K562 (cell line): ENCODE data around the gene NOS1. TPM values are rescaled to one million over a fixed set of nuclear protein-coding genes. Genes with fewer than 3 reads are reported as not detected.

Experiments
- ATAC-seq: fragments of 200-7000 bp; cut with Tn5 transposase; 3 replicates; pipeline ENCODE4 v1.9.1; 2020; ENCODE audit warnings: moderate library complexity
- BruUV-seq: library from RNA; stranded (reverse); fragments of 400-500 nt; replicated peaks from 2 replicates; lab custom pipeline; 2021; lab: Mats Ljungman, UMichigan
- CTCF ChIA-PET: fragments of 300-600 bp; formaldehyde crosslinking; extraction: SDS; loops from one replicate; lab custom pipeline; 2021; ENCODE audit warnings: low intra/inter-chr PET ratio; lab: Yijun Ruan, JAX
- POLR2A ChIA-PET: fragments of 300-600, 350-650 bp; sonication (Branson Sonifier 250); formaldehyde crosslinking; extraction: SDS; loops from one replicate; lab custom pipeline; 2021; ENCODE audit warnings: antibody characterized with exemption, inconsistent platforms; lab: Yijun Ruan, JAX
- DNase-seq, 4 experiments: peaks; one replicate each; pipeline versions ENCODE4 v3.0.0 to v3.0.0-alpha.2; 2011 to 2018; ENCODE audit warnings: low spot score in 3 of 4, mixed read lengths in 3 of 4; ENCODE audit errors: extremely low read depth in 1 of 4
- FAIRE-seq: peaks from 2 replicates; lab custom pipeline; 2011; peaks lifted over from hg19 to GRCh38; lab: Jason Lieb, UNC
- H2AFZ ChIP-seq: 2 replicates; pipeline ENCODE4 v1.6.0; 2011; ENCODE audit warnings: low read depth, low read length, control low read depth, inconsistent platforms
- H3K27ac ChIP-seq: fragments of 200-600 bp; 3 replicates; pipeline ENCODE4 v1.8.0; 2011; ENCODE audit warnings: low read depth, mild to moderate bottlenecking, control low read depth, inconsistent platforms, low read length, moderate library complexity, mixed read lengths; ENCODE audit errors: extremely low read depth
- H3K27me3 ChIP-seq, 2 experiments: fragments of 300-600 bp in 1 of 2; 2 replicates in 1 of 2; 3 replicates in 1 of 2; pipeline versions ENCODE4 v1.6.0 to v1.8.0; 2011; ENCODE audit warnings: inconsistent platforms in 2 of 2, low read length in 2 of 2, mild to moderate bottlenecking in 1 of 2, mixed read lengths in 1 of 2, moderate library complexity in 1 of 2; ENCODE audit not compliant: control insufficient read depth in 2 of 2, insufficient read depth in 2 of 2
- H3K36me3 ChIP-seq: fragments of 300-600 bp; 3 replicates; pipeline ENCODE4 v1.8.0; 2011; ENCODE audit warnings: mild to moderate bottlenecking, low read length, inconsistent platforms; ENCODE audit not compliant: control insufficient read depth, insufficient read depth
- H3K4me1 ChIP-seq, 2 experiments: fragments of 200-600 bp in 1 of 2; replicated peaks in 1 of 2; 2 replicates in 1 of 2; 3 replicates in 1 of 2; pipeline versions ENCODE4 v1.5.1 to v1.8.0; 2011; ENCODE audit warnings: inconsistent platforms in 2 of 2, low read length in 2 of 2, mild to moderate bottlenecking in 1 of 2, mixed read lengths in 1 of 2, moderate library complexity in 1 of 2; ENCODE audit not compliant: control insufficient read depth in 2 of 2, insufficient read depth in 2 of 2
- H3K4me2 ChIP-seq: 2 replicates; pipeline ENCODE4 v1.6.1; 2011; ENCODE audit warnings: low read length, control low read depth, inconsistent platforms, mixed read lengths; ENCODE audit not compliant: insufficient read depth
- H3K4me3 ChIP-seq: fragments of 200-600 bp; sonication (generic), shearing (Covaris generic); 2 replicates; pipeline ENCODE4 v1.5.1; 2016; ENCODE audit warnings: control low read depth, inconsistent platforms
- H3K79me2 ChIP-seq: fragments of 200-600 bp; 3 replicates; pipeline ENCODE4 v1.8.0; 2011; ENCODE audit warnings: low read length, inconsistent platforms; ENCODE audit not compliant: control insufficient read depth, insufficient read depth
- H3K9ac ChIP-seq, 2 experiments: 2 replicates each; pipeline versions ENCODE4 v1.6.0 to v1.6.1; 2011; ENCODE audit warnings: low read depth in 2 of 2, low read length in 2 of 2, control low read depth in 1 of 2, inconsistent platforms in 1 of 2, mild to moderate bottlenecking in 1 of 2, mixed read lengths in 1 of 2; ENCODE audit not compliant: insufficient read depth in 1 of 2
- H3K9me1 ChIP-seq: one replicate; pipeline ENCODE4 v1.6.0; 2011; ENCODE audit warnings: inconsistent platforms, mild to moderate bottlenecking, low read length, moderate library complexity; ENCODE audit not compliant: control insufficient read depth, insufficient read depth
- H3K9me3 ChIP-seq: replicated peaks from 2 replicates; pipeline ENCODE4 v1.5.1; 2011; ENCODE audit warnings: low read depth, low read length, inconsistent platforms; ENCODE audit not compliant: control insufficient read depth, insufficient read depth
- H4K20me1 ChIP-seq: replicated peaks from 2 replicates; pipeline ENCODE4 v1.6.1; 2011; ENCODE audit warnings: low read length, inconsistent platforms, mixed read lengths; ENCODE audit not compliant: control insufficient read depth, insufficient read depth
- ATF1 ChIP-seq, 2 experiments: fragments of 450-650 bp in 1 of 2; IDR thresholded peaks; 2 replicates each; pipeline ENCODE4 v1.6.1; 2016; ENCODE audit warnings: missing compliant biosample characterization in 1 of 2, missing genetic modification characterization in 1 of 2
- CCNT2 ChIP-seq: IDR thresholded peaks from 2 replicates; pipeline ENCODE4 v1.6.1; 2011; ENCODE audit warnings: borderline replicate concordance, low read depth, mild to moderate bottlenecking, moderate library complexity, mixed read lengths, low read length; ENCODE audit not compliant: insufficient read length; ENCODE audit errors: extremely low read depth
- CEBPB ChIP-seq: fragments of 450-650 bp; IDR thresholded peaks from 2 replicates; pipeline ENCODE4 v1.6.1; 2016; ENCODE audit warnings: missing genetic modification characterization, missing compliant biosample characterization
- COPS2 ChIP-seq: fragments of 450-650 bp; conservative IDR thresholded peaks from 2 replicates; pipeline ENCODE4 v1.6.1; 2016; ENCODE audit warnings: mild to moderate bottlenecking, moderate library complexity
- ELF4 ChIP-seq: fragments of 450-650 bp; formaldehyde crosslinking; IDR thresholded peaks from 2 replicates; pipeline ENCODE4 v1.4.0; 2022; ENCODE audit warnings: missing genetic modification characterization
- ETV5 ChIP-seq: sonication (generic); formaldehyde crosslinking; IDR thresholded peaks from 2 replicates; pipeline ENCODE4 v1.4.0; 2020; ENCODE audit warnings: low read depth, mild to moderate bottlenecking, missing genetic modification reagents
- HDAC6 ChIP-seq: IDR thresholded peaks from 2 replicates; pipeline ENCODE4 v1.6.1; 2012; ENCODE audit warnings: low read depth, mild to moderate bottlenecking, control low read depth, inconsistent platforms, low read length, moderate library complexity
- ILK ChIP-seq: fragments of 450-650 bp; IDR thresholded peaks from 2 replicates; pipeline ENCODE4 v1.6.1; 2016; ENCODE audit warnings: missing genetic modification characterization, low read depth, mild to moderate bottlenecking, missing compliant biosample characterization, moderate library complexity, borderline replicate concordance
- MXI1 ChIP-seq: IDR thresholded peaks from 2 replicates; pipeline ENCODE4 v1.6.1; 2011; ENCODE audit warnings: low read depth, mild to moderate bottlenecking, improper control_type of control experiment, low read length
- NBN ChIP-seq: fragments of 450-650 bp; IDR thresholded peaks from 2 replicates; pipeline ENCODE4 v1.6.1; 2016; ENCODE audit warnings: low read depth, mild to moderate bottlenecking
- PML ChIP-seq: IDR thresholded peaks from 2 replicates; pipeline ENCODE4 v1.6.1; 2012; ENCODE audit warnings: low read length, inconsistent platforms
- RBM17 ChIP-seq: fragments of 200-400 bp; formaldehyde crosslinking; IDR thresholded peaks from 2 replicates; pipeline ENCODE4 v1.6.1; 2017; ENCODE audit warnings: low read depth, mild to moderate bottlenecking, low read length, borderline replicate concordance
- SAP30 ChIP-seq: fragments of 200-600 bp; sonication (generic); IDR thresholded peaks from 2 replicates; pipeline ENCODE4 v1.6.1; 2012; ENCODE audit warnings: borderline replicate concordance, low read depth, mild to moderate bottlenecking, moderate library complexity, low read length, control low read depth, inconsistent platforms; ENCODE audit not compliant: insufficient read depth, poor library complexity, severe bottlenecking
- ZNF57 ChIP-seq: fragments of 450-650 bp; formaldehyde crosslinking; IDR thresholded peaks from 2 replicates; pipeline ENCODE4 v1.4.0; 2020; ENCODE audit warnings: mild to moderate bottlenecking, moderate library complexity
- ZNF778 ChIP-seq: fragments of 450-650 bp; formaldehyde crosslinking; IDR thresholded peaks from 2 replicates; pipeline ENCODE4 v1.4.0; 2020; ENCODE audit warnings: mild to moderate bottlenecking, moderate library complexity
- WGBS: fragments of 100-300 bp; shearing (Covaris generic); methylation state at CpG from one replicate; pipeline ENCODE4 v1.1.6; 2016; ENCODE audit warnings: low coverage, mixed read lengths; ENCODE audit not compliant: insufficient coverage; ENCODE audit errors: missing lambda C conversion rate; 5-methylcytosine and 5-hydroxymethylcytosine counted together
- in situ Hi-C: fragments of 300-500 bp; cut with MboI; formaldehyde crosslinking; loops from 4 replicates; pipeline ENCODE4 v1.15.0; 2018; ENCODE audit warnings: inconsistent platforms, mixed read lengths
- intact Hi-C: fragments of 100-400 bp; cut with micrococcal nuclease; formaldehyde crosslinking; loops from 2 replicates; pipeline ENCODE4 v1.14.2; 2022
- polyA plus RNA-seq, 8 experiments: library from polyadenylated mRNA; depleted of rRNA in 4 of 8; stranded (reverse) in 5 of 8; unstranded in 3 of 8; fragments of >200 nt; fragmentation: Nextera tagmentation in 2 of 8; fragmentation: Illumina TruSeq in 1 of 8; extraction: Ambion mirVana in 2 of 8; extraction: Trizol in 1 of 8; gene quantifications; 2 replicates each; pipeline versions ENCODE4 v1.2.1 to v1.2.3, GENCODE V29; 2011 to 2014; ENCODE audit warnings: inconsistent platforms in 1 of 8, missing spikeins in 1 of 8
- total RNA-seq, 7 experiments: library from RNA; depleted of rRNA in 6 of 7; stranded (reverse); fragments of >200 nt in 6 of 7; fragmentation: Illumina TruSeq in 2 of 7; extraction: Trizol in 2 of 7; gene quantifications; 2 replicates each; pipeline versions ENCODE4 v1.2.1 to v1.2.3, GENCODE V29; 2011 to 2021; ENCODE audit warnings: low replicate concordance in 1 of 7
- TF ChIP-seq, protein P1 (sequence below): fragments of 450-650 bp; formaldehyde crosslinking; IDR thresholded peaks from 2 replicates; pipeline ENCODE4 v1.4.0; 2020; ENCODE audit warnings: mild to moderate bottlenecking, mixed read lengths
- TF ChIP-seq, protein P2 (sequence below): fragments of 250-450 bp; sonication (Bioruptor Pico); IDR thresholded peaks from 2 replicates; pipeline ENCODE4 v1.4.0; 2020
- TF ChIP-seq, protein P3 (sequence below): fragments of 250-450 bp; sonication (Bioruptor Pico); IDR thresholded peaks from 2 replicates; pipeline ENCODE4 v1.4.0; 2020; ENCODE audit warnings: borderline replicate concordance

Gene NOS1
- total and polyA plus RNA-seq, 9 of the 15 experiments (the other 6 are each of a cell fraction or from before 2014, with no cell fraction given), result not detected

DNA sequence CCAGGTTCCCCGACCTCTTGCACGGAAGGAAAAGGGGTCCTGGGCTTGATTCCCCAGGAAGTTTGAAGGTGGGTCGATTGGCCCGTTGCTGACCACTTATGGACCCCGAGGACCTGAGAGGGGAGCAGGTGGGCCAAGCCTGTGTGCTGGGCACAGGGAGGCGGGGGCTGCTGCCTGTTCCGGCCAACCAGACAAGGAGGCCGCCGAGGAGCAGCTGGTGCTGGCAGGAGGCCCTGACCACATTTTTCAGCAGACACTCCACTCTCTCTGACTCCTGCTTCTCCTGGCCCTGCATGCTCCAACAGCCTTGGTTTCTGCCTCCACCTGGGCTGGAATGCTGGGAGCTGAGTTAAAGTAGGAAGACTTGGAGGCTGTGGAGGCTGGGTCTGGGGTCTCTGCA lies 42.8 kb downstream of the NOS1 start (continued):
- TF ChIP-seq, protein P1, sequence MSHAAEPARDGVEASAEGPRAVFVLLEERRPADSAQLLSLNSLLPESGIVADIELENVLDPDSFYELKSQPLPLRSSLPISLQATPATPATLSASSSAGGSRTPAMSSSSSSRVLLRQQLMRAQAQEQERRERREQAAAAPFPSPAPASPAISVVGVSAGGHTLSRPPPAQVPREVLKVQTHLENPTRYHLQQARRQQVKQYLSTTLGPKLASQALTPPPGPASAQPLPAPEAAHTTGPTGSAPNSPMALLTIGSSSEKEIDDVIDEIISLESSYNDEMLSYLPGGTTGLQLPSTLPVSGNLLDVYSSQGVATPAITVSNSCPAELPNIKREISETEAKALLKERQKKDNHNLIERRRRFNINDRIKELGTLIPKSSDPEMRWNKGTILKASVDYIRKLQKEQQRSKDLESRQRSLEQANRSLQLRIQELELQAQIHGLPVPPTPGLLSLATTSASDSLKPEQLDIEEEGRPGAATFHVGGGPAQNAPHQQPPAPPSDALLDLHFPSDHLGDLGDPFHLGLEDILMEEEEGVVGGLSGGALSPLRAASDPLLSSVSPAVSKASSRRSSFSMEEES (CRISPR knock-in tag), result no peak
- TF ChIP-seq COPS2, result no peak
- TF ChIP-seq, protein P2, sequence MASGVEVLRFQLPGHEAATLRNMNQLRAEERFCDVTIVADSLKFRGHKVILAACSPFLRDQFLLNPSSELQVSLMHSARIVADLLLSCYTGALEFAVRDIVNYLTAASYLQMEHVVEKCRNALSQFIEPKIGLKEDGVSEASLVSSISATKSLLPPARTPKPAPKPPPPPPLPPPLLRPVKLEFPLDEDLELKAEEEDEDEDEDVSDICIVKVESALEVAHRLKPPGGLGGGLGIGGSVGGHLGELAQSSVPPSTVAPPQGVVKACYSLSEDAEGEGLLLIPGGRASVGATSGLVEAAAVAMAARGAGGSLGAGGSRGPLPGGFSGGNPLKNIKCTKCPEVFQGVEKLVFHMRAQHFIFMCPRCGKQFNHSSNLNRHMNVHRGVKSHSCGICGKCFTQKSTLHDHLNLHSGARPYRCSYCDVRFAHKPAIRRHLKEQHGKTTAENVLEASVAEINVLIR (CRISPR knock-in tag), result no peak
- no peak for TF ChIP-seq CCNT2
- no peak for TF ChIP-seq ZNF57 (CRISPR knock-in tag)

DNA sequence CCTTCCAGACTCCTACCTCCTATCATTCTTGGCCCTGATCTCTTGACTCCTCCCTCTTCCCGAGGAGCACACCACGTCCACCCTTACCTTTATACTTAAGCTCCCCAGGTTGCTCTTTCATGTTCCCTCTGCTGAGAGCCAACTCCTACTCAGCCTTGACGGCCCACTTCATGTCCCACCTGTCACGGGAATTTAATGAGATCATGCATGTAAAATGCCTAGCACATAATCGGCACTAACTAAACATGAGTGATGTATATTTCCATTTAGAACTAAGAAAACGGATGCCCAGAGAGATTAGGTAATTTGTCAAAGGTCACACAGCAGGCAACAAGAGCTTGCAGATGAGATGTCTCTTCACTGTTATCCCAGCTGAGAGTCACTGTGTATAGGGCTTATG lies 45.1 kb downstream of the NOS1 start:
- H3K36me3 ChIP-seq, result no peaks in the 10 kb centered on the region
- H3K9me1 ChIP-seq, result no peaks in the 10 kb centered on the region
- no peaks in the 10 kb centered on the region for H4K20me1 ChIP-seq
- H3K9me3 ChIP-seq, result no peaks in the 10 kb centered on the region
- no peak for DNase-seq
- in situ Hi-C loops (no loop called here), intact Hi-C loops (no loop called here)
- H3K4me1 ChIP-seq, result no peaks in the 10 kb centered on the region
- ChIA-PET POLR2A (interaction anchor here (0.9 kb wide), 1 partner anchor 12 kb away, joined by 3 read pairs; no protein-coding TSS in a partner anchor), CTCF (no interaction called here)
- H3K9ac ChIP-seq, result no peak overlapping the region
- no peak overlapping the region for H3K4me2 ChIP-seq
- 6% methylated on average over 6 of the region's 6 CpGs for WGBS
- no peak for ATAC-seq
- H3K79me2 ChIP-seq, result no peaks in the 10 kb centered on the region
- H3K27ac ChIP-seq, result no peak overlapping the region
- FAIRE-seq, result no peak
- no peak overlapping the region for H2AFZ ChIP-seq
- no TSS peak for BruUV-seq
- peaks cover 0 to 12% of the 10 kb centered on the region in 2 experiments; a peak in 4 of 5 replicates for H3K27me3 ChIP-seq
- H3K4me3 ChIP-seq, result no peak overlapping the region
- no peak for TF ChIP-seq NBN
- no peak for TF ChIP-seq SAP30
- no peak for TF ChIP-seq ATF1 (CRISPR knock-in tag; IDR thresholded peaks at IDR 0.05)
- no peak for TF ChIP-seq ATF1 (tag; IDR thresholded peaks at IDR 0.05)
- TF ChIP-seq PML, result no peak
- TF ChIP-seq ELF4, result no peak
- TF ChIP-seq HDAC6, result no peak
- no peak for TF ChIP-seq RBM17
- no peak for TF ChIP-seq ILK (tag)
- no peak for TF ChIP-seq MXI1
- no peak for TF ChIP-seq ZNF778 (CRISPR knock-in tag)
- TF ChIP-seq, protein P3, sequence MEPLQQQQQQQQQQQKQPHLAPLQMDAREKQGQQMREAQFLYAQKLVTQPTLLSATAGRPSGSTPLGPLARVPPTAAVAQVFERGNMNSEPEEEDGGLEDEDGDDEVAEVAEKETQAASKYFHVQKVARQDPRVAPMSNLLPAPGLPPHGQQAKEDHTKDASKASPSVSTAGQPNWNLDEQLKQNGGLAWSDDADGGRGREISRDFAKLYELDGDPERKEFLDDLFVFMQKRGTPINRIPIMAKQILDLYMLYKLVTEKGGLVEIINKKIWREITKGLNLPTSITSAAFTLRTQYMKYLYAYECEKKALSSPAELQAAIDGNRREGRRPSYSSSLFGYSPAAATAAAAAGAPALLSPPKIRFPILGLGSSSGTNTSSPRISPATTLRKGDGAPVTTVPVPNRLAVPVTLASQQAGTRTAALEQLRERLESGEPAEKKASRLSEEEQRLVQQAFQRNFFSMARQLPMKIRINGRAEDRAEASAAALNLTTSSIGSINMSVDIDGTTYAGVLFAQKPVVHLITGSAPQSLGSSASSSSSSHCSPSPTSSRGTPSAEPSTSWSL, result no peak
- TF ChIP-seq CEBPB, result no peak
- TF ChIP-seq ETV5 (CRISPR knock-in tag), result no peak
